Measurements from ENCODE around the gene AGRN.
"Not testable (repeated sequence)": the region's sequence is repeated elsewhere in the genome, so short reads cannot be mapped to it uniquely, and the experiment has no call there.

The AGRN gene

DNA sequence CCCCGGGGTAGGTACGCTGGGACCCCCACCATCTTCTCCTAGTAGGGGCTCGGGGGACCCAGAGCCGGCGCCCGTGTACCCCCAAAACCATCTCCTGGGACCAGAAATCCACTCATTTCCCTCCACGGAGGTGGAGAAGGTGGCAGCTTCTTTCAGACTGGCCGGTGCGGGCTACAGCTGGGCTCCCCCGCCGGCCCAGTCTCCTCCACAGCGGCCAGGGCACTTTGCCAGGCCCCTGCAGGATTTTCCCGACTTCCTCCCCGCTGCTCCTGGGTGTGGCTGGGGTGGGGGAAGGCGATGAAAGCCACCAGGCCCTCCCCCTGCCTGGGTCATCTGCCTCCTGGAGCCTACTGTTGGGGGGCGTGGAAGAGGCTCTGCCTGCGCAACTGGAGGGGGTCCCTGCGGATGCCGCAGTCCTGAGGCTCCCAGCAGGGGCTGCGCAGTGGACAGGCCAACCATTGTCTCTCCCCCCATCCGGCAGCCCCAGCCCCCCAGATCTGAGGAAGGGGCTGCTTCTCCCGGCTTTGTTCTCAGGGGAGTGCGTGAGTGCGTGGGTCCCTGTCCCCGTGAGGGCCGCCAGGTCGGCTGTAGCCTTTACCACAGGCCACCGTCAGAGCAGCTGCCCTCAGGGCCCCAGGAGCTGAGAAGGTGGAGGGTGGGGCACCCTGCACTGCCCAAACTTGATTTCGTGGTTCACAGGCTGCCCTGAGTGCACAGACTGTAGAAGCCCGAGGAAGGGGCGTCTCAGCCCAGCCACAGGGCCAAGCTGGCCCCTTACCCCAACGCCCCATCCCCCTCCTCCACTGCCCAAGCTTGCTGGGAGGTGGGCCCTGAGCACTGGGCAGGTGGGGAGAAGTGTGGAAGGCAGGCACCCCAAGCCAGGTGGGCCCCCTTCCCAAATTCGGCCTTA is 1.3 kb downstream of the AGRN start:
- no peak for DNase-seq

- no peak for DNase-seq
Observed at GRCh38 chr1:1021920-1022259, 2.0 kb downstream of the AGRN start.

- DNase-seq, result no peak
Observed at GRCh38 chr1:1022302-1023009, 2.5 kb downstream of the AGRN start.

DNA sequence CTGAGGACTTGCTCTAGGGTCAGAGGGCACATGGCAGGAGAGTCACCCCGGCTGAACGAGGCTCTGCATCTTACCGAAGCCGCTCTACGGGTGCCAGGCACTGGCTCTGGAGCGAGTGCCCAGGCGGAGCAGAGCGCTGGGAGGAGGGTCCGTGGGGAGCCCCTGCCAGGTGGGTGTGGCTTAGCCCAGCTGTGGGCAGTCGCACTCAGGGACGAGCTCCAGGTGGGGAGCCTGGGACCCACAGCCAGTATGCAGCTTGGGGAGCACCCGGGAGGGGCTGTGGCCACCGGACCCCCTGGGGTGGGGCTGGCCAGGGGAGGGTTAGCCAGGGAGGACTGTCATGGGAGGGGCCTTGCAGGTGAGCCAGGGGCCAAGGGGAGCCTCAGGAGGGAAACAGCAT is 3.8 kb downstream of the AGRN start:
- no peak for DNase-seq

DNA sequence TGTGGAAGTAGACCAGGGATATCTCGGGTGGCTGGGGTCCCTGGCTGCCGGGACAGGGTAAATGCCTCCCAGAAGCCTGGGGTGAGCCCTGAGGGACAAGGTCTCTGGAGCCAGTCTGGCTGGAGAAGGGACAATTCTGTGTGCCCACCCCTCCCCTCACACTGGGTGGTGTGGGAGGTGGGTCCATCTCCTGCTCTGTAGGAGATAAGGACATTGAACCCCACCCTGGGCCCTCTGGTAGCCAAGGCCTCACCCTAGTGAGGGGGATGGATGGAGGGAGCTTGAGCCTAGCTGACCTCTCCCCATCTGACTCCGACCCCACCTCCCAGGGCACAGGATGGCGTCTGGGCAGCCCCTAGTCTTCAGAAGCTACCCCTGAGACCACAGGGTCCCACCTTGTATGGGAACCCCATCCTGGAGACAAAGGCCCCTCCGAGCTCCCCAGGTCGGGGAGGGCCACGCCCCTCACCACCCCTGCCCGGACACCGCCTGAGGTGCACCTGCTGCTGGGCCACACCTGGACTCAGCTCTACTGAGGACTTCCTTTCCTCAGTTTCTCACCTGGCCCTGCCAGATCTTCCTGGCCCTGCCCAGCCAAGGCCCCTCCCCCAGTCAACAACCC is 4.3 kb downstream of the AGRN start:
- no peak for DNase-seq

DNA sequence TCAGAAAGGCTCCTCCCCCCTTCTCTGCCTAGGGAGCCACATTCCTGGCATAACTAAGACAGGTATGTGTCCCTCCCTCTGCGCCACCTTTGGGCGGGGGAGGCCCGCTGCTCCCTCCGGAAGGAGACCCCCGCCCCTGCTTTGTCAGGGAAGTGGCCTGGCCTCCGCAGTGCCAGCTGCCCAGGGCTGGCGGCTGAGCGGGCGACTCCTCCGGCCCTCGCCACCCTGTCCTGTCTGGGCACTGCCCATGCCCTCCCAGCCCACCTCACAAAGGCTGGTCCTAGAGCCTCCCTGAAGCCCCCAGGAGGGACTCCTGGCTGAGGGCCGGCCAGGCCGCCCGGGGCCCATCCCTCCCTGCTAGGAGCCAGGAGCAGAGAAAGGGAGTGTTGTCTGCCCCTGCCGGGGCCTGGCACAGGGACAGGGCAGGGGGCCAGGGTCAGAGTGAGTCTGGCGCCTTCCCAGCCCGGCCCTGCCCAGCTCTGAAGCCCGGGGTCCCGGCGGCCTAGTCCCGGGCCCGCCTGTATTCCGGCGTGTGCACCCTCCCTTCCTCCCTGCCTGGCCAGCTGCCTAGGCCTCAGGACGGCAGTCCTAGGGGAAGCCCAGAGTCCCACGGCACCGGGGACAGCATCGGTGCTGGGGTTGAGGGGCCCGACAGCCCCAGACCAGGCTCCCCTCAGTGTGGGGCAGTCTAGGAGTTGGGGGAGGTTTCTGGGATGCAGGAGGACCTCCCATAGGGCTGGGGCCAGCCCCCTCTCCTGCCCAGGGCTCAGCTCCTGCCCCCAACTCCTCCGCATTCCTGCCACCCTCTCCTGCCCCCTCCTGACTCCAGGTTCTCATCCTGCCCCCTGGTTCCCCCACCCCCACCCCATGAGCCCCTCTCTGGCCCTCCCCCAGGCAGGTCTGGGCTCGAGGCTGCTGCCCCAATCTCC is 5.1 kb downstream of the AGRN start:
- DNase-seq, result no peak

- DNase-seq, result no peak
Observed at GRCh38 chr1:1025730-1026129, 5.8 kb downstream of the AGRN start.

GRCh38 chr1:1026599-1027413 is 6.9 kb downstream of the AGRN start:
- DNase-seq, result no peak

GRCh38 chr1:1027791-1028190 is 7.9 kb downstream of the AGRN start:
- DNase-seq, result no peak

DNA sequence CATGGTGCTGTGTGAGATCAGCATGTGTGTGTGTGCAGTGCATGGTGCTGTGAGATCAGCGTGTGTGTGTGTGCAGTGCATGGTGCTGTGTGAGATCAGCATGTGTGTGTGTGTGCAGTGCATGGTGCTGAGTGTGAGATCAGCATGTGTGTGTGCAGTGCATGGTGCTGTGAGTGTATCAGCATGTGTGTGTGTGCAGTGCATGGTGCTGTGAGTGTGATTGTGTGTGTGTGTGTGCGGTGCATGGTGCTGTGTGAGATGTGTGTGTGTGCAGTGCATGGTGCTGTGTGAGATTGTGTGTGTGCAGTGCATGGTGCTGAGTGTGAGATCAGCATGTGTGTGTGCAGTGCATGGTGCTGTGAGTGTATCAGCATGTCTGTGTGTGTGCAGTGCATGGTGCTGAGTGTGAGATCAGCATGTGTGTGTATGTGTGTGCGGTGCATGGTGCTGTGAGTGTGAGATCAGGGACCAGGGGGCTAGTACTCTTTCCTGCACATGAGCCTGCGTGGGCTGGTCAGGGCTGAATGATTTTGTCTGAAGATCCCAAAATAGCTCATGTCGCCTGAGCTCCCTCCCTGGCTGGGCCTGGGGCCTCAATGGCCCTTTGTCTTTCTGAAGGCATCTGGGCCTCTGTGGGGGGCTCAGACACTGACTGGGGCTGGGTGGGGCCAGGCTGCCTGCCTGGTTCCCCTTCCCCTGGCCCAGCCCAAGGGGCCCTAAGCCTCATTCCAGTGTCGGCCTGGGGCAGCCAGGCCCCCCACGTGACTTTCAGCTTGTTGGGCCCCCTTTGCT is 11.1 kb downstream of the AGRN start:
- not testable (repeated sequence) for DNase-seq

DNA sequence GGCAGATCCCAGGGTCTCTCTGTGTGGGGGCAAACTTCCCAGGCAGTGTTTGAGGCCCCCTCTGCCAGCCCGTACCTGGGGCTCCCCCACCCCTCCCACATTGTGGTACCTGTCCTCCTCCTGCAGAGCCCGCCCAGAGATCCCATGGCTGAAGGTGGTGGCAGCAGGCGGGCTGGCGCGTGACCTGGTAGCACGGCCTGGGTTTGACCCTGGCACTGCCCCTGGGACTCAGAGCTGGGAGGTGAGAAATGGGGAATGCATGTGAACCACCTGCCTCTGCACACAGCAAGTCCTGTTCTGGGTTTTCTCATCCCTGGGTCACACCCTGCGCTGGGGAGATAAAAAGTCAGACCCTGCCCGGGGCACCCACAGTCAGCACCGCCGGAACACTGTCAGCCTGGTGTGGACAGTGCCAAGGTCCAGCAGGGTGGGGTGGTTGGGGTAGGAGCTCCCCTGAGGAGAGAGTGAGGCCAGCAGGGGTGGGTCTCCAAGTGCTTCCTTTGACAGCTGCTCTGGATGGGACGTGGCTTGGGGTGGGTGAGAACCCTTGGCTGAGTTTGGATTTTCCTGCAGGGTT is 11.8 kb downstream of the AGRN start:
- DNase-seq, result no peak

DNA sequence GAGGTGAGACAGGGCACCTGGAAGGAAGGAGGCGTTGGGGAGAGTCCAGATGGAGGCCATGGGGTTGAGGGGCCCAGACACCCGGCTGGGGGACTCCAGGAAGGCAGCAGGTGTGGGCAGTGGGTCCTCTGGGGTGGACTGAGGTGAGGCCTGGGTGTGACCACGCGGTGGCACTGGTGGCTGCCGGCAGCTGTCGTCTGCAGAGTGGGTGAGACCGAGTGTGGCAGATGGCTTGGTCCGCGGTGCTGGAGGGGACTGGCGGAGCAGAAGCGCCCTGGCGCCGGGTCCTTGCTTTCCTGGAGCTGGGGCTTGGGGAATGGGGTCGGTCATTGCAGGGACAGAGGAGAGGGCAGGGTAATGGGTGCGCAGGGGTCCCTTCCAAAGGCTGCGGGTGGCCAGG is 12.5 kb downstream of the AGRN start:
- no peak for DNase-seq

- DNase-seq, result peak; percentile 88 to 93
Observed at GRCh38 chr1:1033009-1033587, 13.2 kb downstream of the AGRN start.

- DNase-seq, result no peak
Observed at GRCh38 chr1:1033731-1034438, 14.0 kb downstream of the AGRN start.

DNA sequence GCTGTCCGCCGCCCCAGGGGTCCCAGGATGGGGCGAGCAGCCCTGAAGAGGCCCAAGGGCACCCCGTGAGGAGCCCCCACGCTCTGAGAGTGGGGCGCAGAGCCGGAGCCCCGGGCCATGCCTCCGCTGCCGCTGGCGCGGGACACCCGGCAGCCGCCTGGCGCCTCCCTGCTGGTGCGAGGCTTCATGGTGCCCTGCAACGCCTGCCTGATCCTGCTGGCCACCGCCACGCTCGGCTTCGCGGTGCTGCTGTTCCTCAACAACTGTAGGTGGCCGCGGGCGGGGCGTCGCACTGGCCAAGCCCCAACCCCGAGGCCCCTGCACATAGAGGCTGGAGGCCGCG is 14.5 kb downstream of the AGRN start:
- no peak for DNase-seq

GRCh38 chr1:1035291-1035943 is 15.5 kb downstream of the AGRN start:
- no peak for DNase-seq

DNA sequence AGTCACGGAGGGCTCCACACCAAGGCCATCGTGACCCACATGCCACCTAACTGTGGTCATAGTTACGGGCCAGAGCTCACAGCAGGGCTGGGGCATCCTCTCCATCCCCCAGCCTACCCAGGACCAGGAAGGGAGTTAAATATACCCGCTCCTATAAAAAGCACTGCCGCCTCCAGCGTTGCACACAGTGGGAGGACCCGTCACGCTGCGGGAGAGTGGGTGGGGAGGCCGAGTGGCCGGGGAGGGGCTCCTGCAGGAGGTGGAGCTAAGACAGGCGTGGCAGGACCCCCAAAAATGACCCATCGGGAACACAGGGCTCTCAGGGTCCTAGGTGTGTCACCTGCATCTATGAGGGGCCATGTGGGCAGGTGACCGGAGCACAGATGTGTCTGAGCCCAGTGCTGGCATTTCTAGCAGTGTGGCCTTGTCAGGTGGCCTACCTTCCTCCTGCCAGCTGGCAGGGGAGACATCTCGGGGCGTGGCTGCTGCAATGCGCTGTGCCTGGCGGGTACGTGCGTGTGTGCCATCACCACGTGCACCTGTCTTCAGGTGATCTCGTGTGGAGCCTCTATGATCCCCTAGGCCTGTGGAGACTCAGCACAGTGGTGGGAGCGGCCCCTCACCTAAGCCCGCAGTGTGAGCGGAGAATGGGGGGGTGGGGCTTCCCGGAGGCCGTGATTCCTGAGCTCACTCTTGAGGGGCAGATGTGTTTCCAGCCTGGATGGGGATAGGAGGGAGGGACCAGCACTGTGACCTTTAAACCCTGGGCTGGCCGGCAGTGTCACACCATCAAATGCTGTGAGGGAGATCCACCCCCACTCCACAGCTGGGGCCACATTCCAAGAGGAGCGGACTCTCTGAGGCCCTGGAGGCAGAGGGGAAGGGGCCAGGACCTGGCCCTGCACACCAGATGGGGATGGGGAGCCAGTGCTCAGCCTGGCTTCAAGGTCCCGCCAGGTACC is 17.7 kb downstream of the AGRN start:
- no peak for DNase-seq

DNA sequence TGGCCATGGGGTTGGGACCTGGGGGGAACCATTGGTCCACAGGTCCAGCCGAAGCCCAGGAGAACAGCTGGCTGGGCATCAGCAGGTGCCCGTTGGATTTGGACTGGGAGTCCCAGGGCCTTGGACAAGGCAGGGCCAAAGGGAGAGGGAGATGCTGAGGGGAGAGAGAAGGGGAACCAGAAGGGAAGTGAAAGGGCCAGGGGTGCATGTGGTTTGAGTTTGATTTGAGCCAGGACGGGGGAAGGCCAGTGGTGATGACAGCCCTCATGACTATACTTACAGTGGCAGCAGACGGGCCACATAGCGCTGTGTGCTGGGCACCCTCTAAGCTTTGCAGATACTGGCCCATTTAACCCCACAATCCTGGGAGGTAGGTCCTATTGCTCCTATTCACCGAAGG is 18.8 kb downstream of the AGRN start:
- DNase-seq, result no peak
